ENCODE measurements around the gene PYCARD. TPM values are rescaled to one million over a fixed set of nuclear protein-coding genes. Genes with fewer than 3 reads are reported as not detected.

PYCARD gene
- total RNA-seq, 1 donor: 29.3 TPM

GRCh38 chr16:31184888-31185287 is 17.7 kb downstream of the PYCARD start:
- H3K4me3 ChIP-seq (ENCODE audit: low read depth, low read length): no peak overlapping the region
- no peak for TF ChIP-seq CTCF (IDR thresholded peaks at IDR 0.05; ENCODE audit: insufficient read depth, low read length)
- no peak for DNase-seq (ENCODE audit: low read depth)

- H3K4me3 ChIP-seq (ENCODE audit: low read depth, low read length): peak overlapping the region; percentile 39
- no peak for TF ChIP-seq CTCF (IDR thresholded peaks at IDR 0.05; ENCODE audit: insufficient read depth, low read length)
- no peak for DNase-seq (ENCODE audit: low read depth)
These were observed 18.8 kb downstream of the PYCARD start for GRCh38 chr16:31183432-31184428.

GRCh38 chr16:31182391-31182790 is 20.2 kb downstream of the PYCARD start:
- peak overlapping the region; percentile 96 for H3K4me3 ChIP-seq (ENCODE audit: low read depth, low read length)
- TF ChIP-seq CTCF (IDR thresholded peaks at IDR 0.05; ENCODE audit: insufficient read depth, low read length): no peak
- DNase-seq (ENCODE audit: low read depth): no peak

- DNase-seq (ENCODE audit: low read depth): no peak
- peak overlapping the region; percentile 96 for H3K4me3 ChIP-seq (ENCODE audit: low read depth, low read length)
- TF ChIP-seq CTCF (IDR thresholded peaks at IDR 0.05; ENCODE audit: insufficient read depth, low read length): no peak
These were observed 21.3 kb downstream of the PYCARD start for GRCh38 chr16:31181102-31181830.

- peak; percentile 90 for DNase-seq (ENCODE audit: low read depth)
- no peak for TF ChIP-seq CTCF (IDR thresholded peaks at IDR 0.05; ENCODE audit: insufficient read depth, low read length)
- H3K4me3 ChIP-seq (ENCODE audit: low read depth, low read length): peak within 1 kb of the TSS; percentile 96
These were observed 22.7 kb downstream of the PYCARD start, which contains the start of gene FUS for GRCh38 chr16:31179747-31180459. FUS (plus strand) TSS chr16:31180139; CDS start chr16:31180215, 76 bp downstream.

GRCh38 chr16:31179219-31179746 is 23.3 kb downstream of the PYCARD start:
- peak overlapping the region; percentile 96 for H3K4me3 ChIP-seq (ENCODE audit: low read depth, low read length)
- no peak for DNase-seq (ENCODE audit: low read depth)
- no peak for TF ChIP-seq CTCF (IDR thresholded peaks at IDR 0.05; ENCODE audit: insufficient read depth, low read length)
